ENCODE measurements around the gene ADCK1.
"Not testable (repeated sequence)": the region's sequence is repeated elsewhere in the genome, so short reads cannot be mapped to it uniquely, and the experiment has no call there.

The ADCK1 gene

GRCh38 chr14:77799863-77800730, at the start of gene ADCK1:
ADCK1 (plus strand) TSS chr14:77800109; CDS start chr14:77818979, 18,870 bp downstream.
- DNase-seq (ENCODE audit: low read depth), result peak; percentile 45

- no peak for DNase-seq (ENCODE audit: low read depth)
Observed at GRCh38 chr14:77752266-77752665, 47.6 kb upstream of the ADCK1 start.

- no peak for DNase-seq (ENCODE audit: low read depth)
Observed at GRCh38 chr14:77752799-77753516, 47.0 kb upstream of the ADCK1 start.

- DNase-seq (ENCODE audit: low read depth), result peak; percentile 85
Observed at GRCh38 chr14:77760381-77761204, 39.3 kb upstream of the ADCK1 start, which contains the start of gene SNW1. SNW1 (minus strand) TSS chr14:77761156; CDS start chr14:77761127, 29 bp downstream.

- peak; percentile 32 for DNase-seq (ENCODE audit: low read depth)
Observed at GRCh38 chr14:77761205-77761931, 38.5 kb upstream of the ADCK1 start.

- no peak for DNase-seq (ENCODE audit: low read depth)
Observed at GRCh38 chr14:77763316-77763715, 36.6 kb upstream of the ADCK1 start.

- DNase-seq (ENCODE audit: low read depth), result no peak
Observed at GRCh38 chr14:77763978-77764377, 35.9 kb upstream of the ADCK1 start.

GRCh38 chr14:77768442-77769069, 31.4 kb upstream of the ADCK1 start:
- not testable (repeated sequence) for DNase-seq (ENCODE audit: low read depth)

- not testable (repeated sequence) for DNase-seq (ENCODE audit: low read depth)
Observed at GRCh38 chr14:77773966-77774365, 25.9 kb upstream of the ADCK1 start.

GRCh38 chr14:77782202-77782601, 17.7 kb upstream of the ADCK1 start:
- no peak for DNase-seq (ENCODE audit: low read depth)

- DNase-seq (ENCODE audit: low read depth), result no peak
Observed at GRCh38 chr14:77786148-77786547, 13.8 kb upstream of the ADCK1 start.

GRCh38 chr14:77790566-77791224, 9.2 kb upstream of the ADCK1 start:
- no peak for DNase-seq (ENCODE audit: low read depth)

- no peak for DNase-seq (ENCODE audit: low read depth)
Observed at GRCh38 chr14:77791225-77791600, 8.7 kb upstream of the ADCK1 start.

GRCh38 chr14:77793255-77793654, 6.7 kb upstream of the ADCK1 start:
- DNase-seq (ENCODE audit: low read depth), result not testable (repeated sequence)

- no peak for DNase-seq (ENCODE audit: low read depth)
Observed at GRCh38 chr14:77794357-77794756, 5.6 kb upstream of the ADCK1 start.

- DNase-seq (ENCODE audit: low read depth), result not testable (repeated sequence)
Observed at GRCh38 chr14:77799456-77799855, 453 bp upstream of the ADCK1 start.

GRCh38 chr14:77800814-77801213, 905 bp downstream of the ADCK1 start:
- no peak for DNase-seq (ENCODE audit: low read depth)

- no peak for DNase-seq (ENCODE audit: low read depth)
Observed at GRCh38 chr14:77804592-77804991, 4.7 kb downstream of the ADCK1 start.

- DNase-seq (ENCODE audit: low read depth), result no peak
Observed at GRCh38 chr14:77805706-77806105, 5.8 kb downstream of the ADCK1 start.

GRCh38 chr14:77808250-77808649, 8.3 kb downstream of the ADCK1 start:
- no peak for DNase-seq (ENCODE audit: low read depth)

Measured in GM04504 (cell line).